ENCODE measurements around the gene ANKS1A. TPM values are rescaled to one million over a fixed set of nuclear protein-coding genes. Genes with fewer than 3 reads are reported as not detected.

Gene ANKS1A
- total and polyA plus RNA-seq, 9 donors: 16.0 to 45.0 (median 27.3) TPM

GRCh38 chr6:34901930-34902329 is 12.9 kb downstream of the ANKS1A start:
- no peak for TF ChIP-seq POLR2A (IDR thresholded peaks at IDR 0.05)
- TF ChIP-seq, protein P1, sequence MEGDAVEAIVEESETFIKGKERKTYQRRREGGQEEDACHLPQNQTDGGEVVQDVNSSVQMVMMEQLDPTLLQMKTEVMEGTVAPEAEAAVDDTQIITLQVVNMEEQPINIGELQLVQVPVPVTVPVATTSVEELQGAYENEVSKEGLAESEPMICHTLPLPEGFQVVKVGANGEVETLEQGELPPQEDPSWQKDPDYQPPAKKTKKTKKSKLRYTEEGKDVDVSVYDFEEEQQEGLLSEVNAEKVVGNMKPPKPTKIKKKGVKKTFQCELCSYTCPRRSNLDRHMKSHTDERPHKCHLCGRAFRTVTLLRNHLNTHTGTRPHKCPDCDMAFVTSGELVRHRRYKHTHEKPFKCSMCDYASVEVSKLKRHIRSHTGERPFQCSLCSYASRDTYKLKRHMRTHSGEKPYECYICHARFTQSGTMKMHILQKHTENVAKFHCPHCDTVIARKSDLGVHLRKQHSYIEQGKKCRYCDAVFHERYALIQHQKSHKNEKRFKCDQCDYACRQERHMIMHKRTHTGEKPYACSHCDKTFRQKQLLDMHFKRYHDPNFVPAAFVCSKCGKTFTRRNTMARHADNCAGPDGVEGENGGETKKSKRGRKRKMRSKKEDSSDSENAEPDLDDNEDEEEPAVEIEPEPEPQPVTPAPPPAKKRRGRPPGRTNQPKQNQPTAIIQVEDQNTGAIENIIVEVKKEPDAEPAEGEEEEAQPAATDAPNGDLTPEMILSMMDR (IDR thresholded peaks at IDR 0.05): no peak
- TF ChIP-seq EP300 (IDR thresholded peaks at IDR 0.05): no peak
- no peak overlapping the region for H3K4me3 ChIP-seq
- no peak overlapping the region for H3K27ac ChIP-seq
- intact Hi-C loops (cut with DNase I): loop anchor here in 1 of 4 donors (1.0 kb wide), 1 partner anchor 24 kb away; no protein-coding TSS in a partner anchor
- no peak for DNase-seq
- H3K27me3 ChIP-seq: no peaks in the 10 kb centered on the region
- peaks cover 4% of the 10 kb centered on the region for H3K4me1 ChIP-seq (ENCODE audit: insufficient read depth)
- no peaks in the 10 kb centered on the region for H3K36me3 ChIP-seq
- no peaks in the 10 kb centered on the region for H3K9me3 ChIP-seq
- 89 to 93% (median 90%) methylated on average over 5 of the region's 5 CpGs for WGBS, 3 donors

- intact Hi-C loops (cut with DNase I): no loop called here
- TF ChIP-seq POLR2A (IDR thresholded peaks at IDR 0.05): no peak
- no peak for TF ChIP-seq EP300 (IDR thresholded peaks at IDR 0.05)
- TF ChIP-seq, protein P1 (IDR thresholded peaks at IDR 0.05): no peak
- WGBS, 3 donors: 89 to 96% (median 93%) methylated on average over 5 of the region's 5 CpGs
- Histone ChIP-seq H3K36me3 (no peaks in the 10 kb centered on the region), H3K4me3 (no peak overlapping the region), H3K27me3 (no peaks in the 10 kb centered on the region), H3K9me3 (no peaks in the 10 kb centered on the region), H3K4me1 (ENCODE audit: insufficient read depth) (peaks cover 6% of the 10 kb centered on the region), H3K27ac (no peak overlapping the region)
- DNase-seq: no peak
Observed at GRCh38 chr6:34904990-34905613, 16.0 kb downstream of the ANKS1A start.

DNA sequence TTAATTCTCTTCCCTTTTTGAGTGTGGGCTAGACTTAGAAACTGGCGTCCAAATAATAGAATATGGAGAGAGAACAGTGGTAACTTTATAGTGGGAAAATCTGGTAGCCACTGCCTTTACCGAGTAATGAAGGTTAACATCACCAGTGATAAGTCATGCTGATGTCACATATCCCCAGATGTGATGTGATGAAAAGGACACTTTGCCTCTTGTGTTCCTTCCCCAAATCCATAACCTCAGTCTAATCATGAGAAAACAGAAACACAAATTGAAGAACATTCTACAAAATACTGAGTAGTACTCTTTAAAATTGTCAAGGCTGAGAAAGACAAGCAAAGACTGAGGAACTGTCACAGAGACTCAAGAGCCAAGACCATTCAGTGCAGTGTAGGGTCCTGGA is 17.8 kb downstream of the ANKS1A start:
- H3K4me3 ChIP-seq: no peak overlapping the region

GRCh38 chr6:34908194-34908593 is 19.1 kb downstream of the ANKS1A start:
- H3K4me3 ChIP-seq: no peak overlapping the region
- no peaks in the 10 kb centered on the region for H3K27me3 ChIP-seq
- intact Hi-C loops (cut with DNase I): no loop called here
- H3K9me3 ChIP-seq: no peaks in the 10 kb centered on the region
- no peak overlapping the region for H3K27ac ChIP-seq
- no peak for DNase-seq
- H3K36me3 ChIP-seq: no peaks in the 10 kb centered on the region
- WGBS, 3 donors: 95 to 99% (median 99%) methylated on average over 3 of the region's 3 CpGs
- no peak for TF ChIP-seq POLR2A (IDR thresholded peaks at IDR 0.05)
- TF ChIP-seq, protein P1 (IDR thresholded peaks at IDR 0.05): no peak
- no peak for TF ChIP-seq EP300 (IDR thresholded peaks at IDR 0.05)
- H3K4me1 ChIP-seq (ENCODE audit: insufficient read depth): peaks cover 10% of the 10 kb centered on the region

More for the DNA sequence above, 17.8 kb downstream of the ANKS1A start:
- DNase-seq: no peak
- TF ChIP-seq, protein P1 (IDR thresholded peaks at IDR 0.05): no peak
- TF ChIP-seq POLR2A (IDR thresholded peaks at IDR 0.05) (no peak), EP300 (IDR thresholded peaks at IDR 0.05) (no peak)
- peaks cover 10% of the 10 kb centered on the region for H3K4me1 ChIP-seq (ENCODE audit: insufficient read depth)
- no peaks in the 10 kb centered on the region for H3K36me3 ChIP-seq
- no peaks in the 10 kb centered on the region for H3K27me3 ChIP-seq
- 85 to 91% (median 89%) methylated on average over 2 of the region's 2 CpGs for WGBS, 3 donors
- H3K27ac ChIP-seq: no peak overlapping the region
- intact Hi-C loops (cut with DNase I): no loop called here
- no peaks in the 10 kb centered on the region for H3K9me3 ChIP-seq

Data from ovary (tissue), 9 donors.